IMR-90 (cell line): Measurements from ENCODE around the gene AMBRA1. TPM values are rescaled to one million over a fixed set of nuclear protein-coding genes. Genes with fewer than 3 reads are reported as not detected.

ENCODE experiments used
- ATAC-seq: fragments of 200-7000 bp; cut with Tn5 transposase; 2 replicates; pipeline ENCODE4 v1.9.1; 2020; ENCODE audit warnings: low read depth, mild to moderate bottlenecking, moderate library complexity
- BruUV-seq: library from RNA; stranded (reverse); fragments of 400-500 nt; replicated peaks from 2 replicates; lab custom pipeline; 2021; lab: Mats Ljungman, UMichigan
- CTCF ChIA-PET: fragments of 300-600 bp; formaldehyde crosslinking; extraction: SDS; loops from one replicate; lab custom pipeline; 2021; ENCODE audit warnings: antibody characterized with exemption; lab: Yijun Ruan, JAX
- POLR2A ChIA-PET: fragments of 300-600 bp; sonication (Branson Sonifier 250); formaldehyde crosslinking; loops from one replicate; lab custom pipeline; 2022; ENCODE audit warnings: antibody characterized with exemption; ENCODE audit not compliant: unreplicated experiment; lab: Charles Lee
- DNase-seq: peaks from one replicate; pipeline ENCODE4 v3.0.0; 2013
- H2AFZ ChIP-seq: replicated peaks from 2 replicates; pipeline ENCODE3; 2013; ENCODE audit warnings: low read length, mild to moderate bottlenecking; ENCODE audit not compliant: poor library complexity
- H2AK5ac ChIP-seq: 2 replicates; pipeline ENCODE4 v1.6.1; 2013; ENCODE audit warnings: low read depth, low read length, inconsistent platforms
- H2AK9ac ChIP-seq: replicated peaks from 2 replicates; pipeline ENCODE3; 2013; ENCODE audit warnings: mild to moderate bottlenecking, low read depth, low read length, moderate library complexity; ENCODE audit not compliant: poor library complexity
- H2BK120ac ChIP-seq: 2 replicates; pipeline ENCODE4 v1.6.1; 2013; ENCODE audit warnings: low read depth, low read length, inconsistent platforms
- H2BK15ac ChIP-seq: 3 replicates; pipeline ENCODE4 v1.6.1; 2013; ENCODE audit warnings: low read depth, low read length, inconsistent platforms
- H2BK20ac ChIP-seq: 2 replicates; pipeline ENCODE4 v1.6.1; 2013; ENCODE audit warnings: low read depth, mild to moderate bottlenecking, inconsistent platforms, low read length, moderate library complexity
- H2BK5ac ChIP-seq: 2 replicates; pipeline ENCODE4 v1.6.1; 2013; ENCODE audit warnings: mild to moderate bottlenecking, low read depth, low read length, inconsistent platforms; ENCODE audit not compliant: poor library complexity, severe bottlenecking
- H3K14ac ChIP-seq: replicated peaks from 2 replicates; pipeline ENCODE4 v1.6.1; 2013; ENCODE audit warnings: low read depth, low read length, inconsistent platforms
- H3K18ac ChIP-seq: 2 replicates; pipeline ENCODE4 v1.6.1; 2013; ENCODE audit warnings: low read depth, low read length, control low read depth
- H3K23ac ChIP-seq: 2 replicates; pipeline ENCODE4 v1.6.1; 2013; ENCODE audit warnings: low read depth, low read length, inconsistent platforms
- H3K27ac ChIP-seq: 2 replicates; pipeline ENCODE4 v1.5.1; 2013; ENCODE audit warnings: mild to moderate bottlenecking, control low read depth, low read length; ENCODE audit not compliant: insufficient read depth
- H3K27me3 ChIP-seq: 2 replicates; pipeline ENCODE4 v1.6.1; 2013; ENCODE audit warnings: low read length; ENCODE audit not compliant: control insufficient read depth, insufficient read depth
- H3K36me3 ChIP-seq: 2 replicates; pipeline ENCODE4 v1.6.1; 2013; ENCODE audit warnings: low read length, mixed read lengths; ENCODE audit not compliant: control insufficient read depth, insufficient read depth
- H3K4ac ChIP-seq: 2 replicates; pipeline ENCODE4 v1.6.1; 2013; ENCODE audit warnings: low read depth, low read length, inconsistent platforms
- H3K4me1 ChIP-seq: 2 replicates; pipeline ENCODE4 v1.6.1; 2013; ENCODE audit warnings: low read length, mixed read lengths; ENCODE audit not compliant: control insufficient read depth, insufficient read depth
- H3K4me2 ChIP-seq: 2 replicates; pipeline ENCODE4 v1.6.1; 2013; ENCODE audit warnings: low read depth, mild to moderate bottlenecking, control low read depth, low read length, moderate library complexity
- H3K4me3 ChIP-seq: 2 replicates; pipeline ENCODE4 v1.5.1; 2013; ENCODE audit warnings: low read depth, mild to moderate bottlenecking, control low read depth, low read length, moderate library complexity; ENCODE audit not compliant: insufficient read depth
- H3K56ac ChIP-seq: 2 replicates; pipeline ENCODE4 v1.6.1; 2013; ENCODE audit warnings: low read length, inconsistent platforms; ENCODE audit not compliant: insufficient read depth; ENCODE audit errors: extremely low read depth
- H3K79me1 ChIP-seq, 2 experiments: 2 replicates each; pipeline ENCODE4 v1.6.1; 2013; ENCODE audit warnings: low read length in 2 of 2, inconsistent platforms in 1 of 2, low read depth in 1 of 2
- H3K9ac ChIP-seq: 2 replicates; pipeline ENCODE4 v1.6.1; 2013; ENCODE audit warnings: low read depth, low read length, control low read depth
- H3K9me1 ChIP-seq: 2 replicates; pipeline ENCODE4 v1.6.1; 2013; ENCODE audit warnings: low read length, inconsistent platforms; ENCODE audit not compliant: insufficient read depth
- H3K9me3 ChIP-seq: 2 replicates; pipeline ENCODE4 v1.6.1; 2013; ENCODE audit warnings: low read length; ENCODE audit not compliant: control insufficient read depth, insufficient read depth
- H4K20me1 ChIP-seq: 2 replicates; pipeline ENCODE4 v1.6.1; 2013; ENCODE audit warnings: low read length, inconsistent platforms; ENCODE audit not compliant: insufficient read depth
- H4K5ac ChIP-seq: 2 replicates; pipeline ENCODE4 v1.6.1; 2013; ENCODE audit warnings: mild to moderate bottlenecking, low read depth, low read length, control low read depth
- H4K8ac ChIP-seq, 2 experiments: 2 replicates each; pipeline ENCODE4 v1.6.1; 2013; ENCODE audit warnings: low read depth in 2 of 2, low read length in 2 of 2, control low read depth in 1 of 2, inconsistent platforms in 1 of 2
- H4K91ac ChIP-seq: 2 replicates; pipeline ENCODE4 v1.6.1; 2013; ENCODE audit warnings: low read depth, low read length, inconsistent platforms; ENCODE audit not compliant: insufficient read depth
- BHLHE40 ChIP-seq: fragments of 150-350 bp; IDR thresholded peaks from 2 replicates; pipeline ENCODE4 v1.6.1; 2016; ENCODE audit warnings: mild to moderate bottlenecking, low read depth, low read length
- CEBPB ChIP-seq: IDR thresholded peaks from 2 replicates; pipeline ENCODE4 v1.6.1; 2012; ENCODE audit warnings: low read depth, low read length, improper control_type of control experiment
- CHD1 ChIP-seq: IDR thresholded peaks from 2 replicates; pipeline ENCODE4 v1.6.1; 2012; ENCODE audit warnings: low read depth, low read length, improper control_type of control experiment
- FOS ChIP-seq: fragments of 150-350 bp; IDR thresholded peaks from 2 replicates; pipeline ENCODE4 v1.6.1; 2016; ENCODE audit warnings: low read depth, low read length
- MAFK ChIP-seq: IDR thresholded peaks from 2 replicates; pipeline ENCODE4 v1.6.1; 2012; ENCODE audit warnings: low read depth, low read length, improper control_type of control experiment
- MXI1 ChIP-seq: IDR thresholded peaks from 2 replicates; pipeline ENCODE4 v1.6.1; 2012; ENCODE audit warnings: low read depth, mild to moderate bottlenecking, low read length, moderate library complexity, borderline replicate concordance
- RCOR1 ChIP-seq: IDR thresholded peaks from 2 replicates; pipeline ENCODE4 v1.6.1; 2012; ENCODE audit warnings: mild to moderate bottlenecking, low read length, improper control_type of control experiment; ENCODE audit not compliant: insufficient replicate concordance
- RFX5 ChIP-seq: IDR thresholded peaks from 2 replicates; pipeline ENCODE4 v1.8.0; 2012; ENCODE audit warnings: low read depth, mild to moderate bottlenecking, low read length, moderate library complexity
- WGBS, 2 experiments: methylation state at CpG; one replicate each; pipeline versions ENCODE4 v1.1.5 to v1.1.7; 2013; ENCODE audit warnings: missing lambda C conversion rate in 2 of 2; ENCODE audit not compliant: insufficient read length in 1 of 2; ENCODE audit errors: extremely low coverage in 2 of 2; 5-methylcytosine and 5-hydroxymethylcytosine counted together
- dilution Hi-C: fragments of 300-500 bp; cut with HindIII; formaldehyde crosslinking; loops from one replicate; pipeline ENCODE4 v1.14.3; 2018; ENCODE audit warnings: low sequenced_read_pairs; ENCODE audit not compliant: unreplicated experiment
- in situ Hi-C: fragments of 300-500 bp; cut with MboI; formaldehyde crosslinking; loops from 3 replicates; pipeline ENCODE4 v1.14.3; 2019; ENCODE audit warnings: low sequenced_read_pairs, inconsistent platforms, mixed read lengths
- intact Hi-C: fragments of 100-400 bp; cut with micrococcal nuclease; formaldehyde crosslinking; loops from 2 replicates; pipeline ENCODE4 v1.10.0; 2022
- polyA plus RNA-seq, 3 experiments: library from polyadenylated mRNA; depleted of rRNA; stranded (reverse); fragments of >200 nt; gene quantifications; 2 replicates each; pipeline ENCODE4 v1.2.3, GENCODE V29; 2012; ENCODE audit warnings: low replicate concordance in 1 of 3
- total RNA-seq: library from RNA; depleted of rRNA; stranded (reverse); fragments of >200 nt; gene quantifications from 2 replicates; pipeline ENCODE4 v1.2.3, GENCODE V29; 2012
- TF ChIP-seq, protein P1 (sequence below): conservative IDR thresholded peaks from 2 replicates; pipeline ENCODE4 v1.5.1; 2012; ENCODE audit warnings: mild to moderate bottlenecking, low read depth, low read length, improper control_type of control experiment
- TF ChIP-seq, protein P2 (sequence below): fragments of 150-350 bp; IDR thresholded peaks from 2 replicates; pipeline ENCODE4 v1.6.1; 2017; ENCODE audit warnings: mild to moderate bottlenecking, antibody characterized with exemption, low read length, low read depth

The AMBRA1 gene
- total and polyA plus RNA-seq, 2 of the 4 experiments (the other 2 are of a cell fraction): 9.4 to 18.3 TPM

DNA sequence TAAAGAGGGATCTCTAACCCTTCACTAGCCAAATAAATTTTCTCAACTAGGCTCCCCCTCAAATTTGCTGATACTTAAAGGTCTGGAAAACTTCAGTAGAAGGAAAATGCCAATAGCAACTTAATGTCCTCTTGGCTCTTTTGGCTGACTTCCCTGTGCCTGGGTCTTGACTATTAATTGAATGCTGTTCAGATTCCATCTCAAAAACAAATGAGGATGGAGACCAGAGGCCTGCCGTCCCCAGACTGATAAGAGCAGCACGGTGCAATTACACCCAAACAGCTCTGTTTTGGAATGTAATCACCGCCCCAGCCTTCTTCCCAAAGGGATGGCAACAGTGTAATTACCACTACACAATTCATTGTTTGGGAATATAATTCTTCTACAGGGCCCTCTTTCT, 112.9 kb downstream of the AMBRA1 start:
- Histone ChIP-seq H2BK5ac (no peak overlapping the region), H2AFZ (no peak overlapping the region), H3K36me3 (no peaks in the 10 kb centered on the region), H2BK120ac (no peak overlapping the region), H3K14ac (no peak overlapping the region), H4K20me1 (no peaks in the 10 kb centered on the region), H2BK15ac (no peak overlapping the region), H4K5ac (no peak overlapping the region), H2AK9ac (no peak overlapping the region), H3K4me3 (no peak overlapping the region), H2AK5ac (no peak overlapping the region), H3K9me1 (no peaks in the 10 kb centered on the region), H4K8ac (no peak overlapping the region), H3K79me1 (peaks cover 15 to 17% of the 10 kb centered on the region in 2 experiments; a peak in 3 of 4 replicates), H3K4me1 (no peaks in the 10 kb centered on the region), H3K27ac (no peak overlapping the region), H2BK20ac (no peak overlapping the region), H3K4me2 (no peak overlapping the region), H4K91ac (no peak overlapping the region), H3K23ac (no peak overlapping the region), H3K9me3 (no peaks in the 10 kb centered on the region), H3K56ac (no peak overlapping the region), H3K4ac (no peak overlapping the region), H3K18ac (no peak overlapping the region), H3K27me3 (no peaks in the 10 kb centered on the region), H3K9ac (no peak overlapping the region)
- CTCF ChIA-PET: interaction anchor here (1.2 kb wide), 1 partner anchor 9 kb away, joined by 4 read pairs; no protein-coding TSS in a partner anchor
- TF ChIP-seq CEBPB (no peak), BHLHE40 (no peak), FOS (no peak), MXI1 (no peak), CHD1 (no peak), MAFK (no peak), RFX5 (no peak), RCOR1 (no peak)
- TF ChIP-seq, protein P1, sequence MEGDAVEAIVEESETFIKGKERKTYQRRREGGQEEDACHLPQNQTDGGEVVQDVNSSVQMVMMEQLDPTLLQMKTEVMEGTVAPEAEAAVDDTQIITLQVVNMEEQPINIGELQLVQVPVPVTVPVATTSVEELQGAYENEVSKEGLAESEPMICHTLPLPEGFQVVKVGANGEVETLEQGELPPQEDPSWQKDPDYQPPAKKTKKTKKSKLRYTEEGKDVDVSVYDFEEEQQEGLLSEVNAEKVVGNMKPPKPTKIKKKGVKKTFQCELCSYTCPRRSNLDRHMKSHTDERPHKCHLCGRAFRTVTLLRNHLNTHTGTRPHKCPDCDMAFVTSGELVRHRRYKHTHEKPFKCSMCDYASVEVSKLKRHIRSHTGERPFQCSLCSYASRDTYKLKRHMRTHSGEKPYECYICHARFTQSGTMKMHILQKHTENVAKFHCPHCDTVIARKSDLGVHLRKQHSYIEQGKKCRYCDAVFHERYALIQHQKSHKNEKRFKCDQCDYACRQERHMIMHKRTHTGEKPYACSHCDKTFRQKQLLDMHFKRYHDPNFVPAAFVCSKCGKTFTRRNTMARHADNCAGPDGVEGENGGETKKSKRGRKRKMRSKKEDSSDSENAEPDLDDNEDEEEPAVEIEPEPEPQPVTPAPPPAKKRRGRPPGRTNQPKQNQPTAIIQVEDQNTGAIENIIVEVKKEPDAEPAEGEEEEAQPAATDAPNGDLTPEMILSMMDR: no peak
- TF ChIP-seq, protein P2, sequence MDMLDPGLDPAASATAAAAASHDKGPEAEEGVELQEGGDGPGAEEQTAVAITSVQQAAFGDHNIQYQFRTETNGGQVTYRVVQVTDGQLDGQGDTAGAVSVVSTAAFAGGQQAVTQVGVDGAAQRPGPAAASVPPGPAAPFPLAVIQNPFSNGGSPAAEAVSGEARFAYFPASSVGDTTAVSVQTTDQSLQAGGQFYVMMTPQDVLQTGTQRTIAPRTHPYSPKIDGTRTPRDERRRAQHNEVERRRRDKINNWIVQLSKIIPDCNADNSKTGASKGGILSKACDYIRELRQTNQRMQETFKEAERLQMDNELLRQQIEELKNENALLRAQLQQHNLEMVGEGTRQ: no peak
- WGBS, 2 experiments: 33% methylated on average over 1 of the region's 3 CpGs; no CpG with 5 or more reads in 1 of the 2 experiments
- POLR2A ChIA-PET: no interaction called here
- dilution Hi-C loops: no loop called here
- BruUV-seq: no TSS peak
- ATAC-seq (no peak), DNase-seq (no peak)
- intact Hi-C loops: no loop called here
- in situ Hi-C loops: no loop called here
